Fibroblast of skin of left biceps (primary cell): ENCODE data around the gene SLC16A4.

Experiments
- DNase-seq, 2 experiments: peaks; one replicate each; pipeline ENCODE4 v3.0.0-alpha.2; 2013; ENCODE audit warnings: low read depth in 2 of 2

SLC16A4 gene

GRCh38 chr1:110356379-110356778 lies 34.4 kb downstream of the SLC16A4 start:
- DNase-seq, result no peak

- no peak for DNase-seq
Observed at GRCh38 chr1:110355321-110355720, 35.5 kb downstream of the SLC16A4 start.

DNA sequence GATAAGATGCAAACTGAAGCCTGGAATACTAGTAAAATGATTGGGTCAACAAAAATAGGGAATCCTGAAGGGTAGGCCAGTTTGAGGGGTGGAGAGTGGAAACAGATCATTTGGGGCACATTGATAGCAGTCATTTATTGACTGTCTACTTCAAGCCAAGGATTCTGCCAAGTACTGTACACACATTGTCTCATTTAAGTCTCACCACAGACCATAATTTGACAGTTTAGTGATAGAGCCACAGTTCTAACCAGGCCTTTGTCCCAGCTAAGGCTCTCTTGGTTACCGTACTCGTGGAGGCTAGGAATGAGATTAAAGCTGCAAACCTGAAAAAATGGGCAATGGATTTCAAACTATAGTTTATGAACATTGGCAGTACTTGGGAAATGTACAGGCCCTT lies 40.5 kb downstream of the SLC16A4 start:
- DNase-seq, result no peak

- no peak for DNase-seq
Observed at GRCh38 chr1:110348771-110349170, 42.1 kb downstream of the SLC16A4 start.

DNA sequence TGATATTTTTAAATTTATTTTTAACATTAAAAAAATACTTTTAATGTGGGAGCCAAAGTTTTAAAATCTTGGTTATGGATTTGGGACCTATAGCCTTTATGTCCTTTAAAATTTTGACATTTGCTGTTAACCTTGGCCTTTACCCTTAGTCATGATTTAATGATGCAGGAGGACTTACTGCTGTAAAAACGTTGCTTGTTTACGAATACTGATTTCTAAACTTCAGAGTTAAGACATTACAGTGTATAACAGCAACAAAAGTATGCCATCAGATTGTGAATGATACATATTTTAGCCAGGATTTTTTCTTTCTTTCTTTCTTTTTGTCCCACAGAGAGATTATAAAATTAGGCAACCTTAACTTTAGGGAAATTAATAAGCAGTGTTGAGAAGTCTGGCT lies 42.8 kb downstream of the SLC16A4 start:
- no peak for DNase-seq

DNA sequence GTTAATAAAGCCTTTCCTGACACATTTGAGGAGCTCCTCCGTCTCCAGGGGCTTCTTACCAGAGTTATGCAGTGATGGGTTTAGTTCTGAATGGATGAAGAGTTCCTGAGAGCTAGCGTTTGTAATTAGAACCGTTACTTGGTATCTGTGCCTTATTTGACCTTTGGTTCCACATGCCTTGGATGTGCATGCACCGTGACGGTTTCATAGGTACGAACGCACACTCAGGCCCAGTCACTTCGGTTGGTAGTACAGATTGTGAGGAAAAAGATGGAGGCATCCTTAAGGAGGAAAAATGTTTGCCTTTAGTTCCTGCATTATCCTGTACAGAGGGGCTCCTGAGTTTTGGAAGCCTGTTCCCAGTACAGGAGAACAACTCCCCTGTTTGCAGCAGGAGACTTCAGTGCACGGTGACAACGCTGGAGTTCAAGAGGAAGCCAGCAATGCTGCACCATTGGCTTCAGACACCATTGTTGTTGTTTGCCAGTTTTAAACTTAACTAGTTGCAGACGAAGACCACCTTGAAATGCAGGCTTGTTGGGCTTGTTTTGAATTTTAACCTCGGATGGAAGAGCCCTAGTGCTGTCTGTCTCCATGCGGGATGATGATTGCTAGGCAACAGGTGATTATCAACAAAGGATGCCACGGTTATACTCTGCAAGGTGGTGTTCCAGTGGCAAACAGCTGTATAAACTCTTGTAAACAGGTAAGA lies 43.5 kb downstream of the SLC16A4 start:
- DNase-seq, result no peak

GRCh38 chr1:110346690-110347089 lies 44.1 kb downstream of the SLC16A4 start:
- no peak for DNase-seq

GRCh38 chr1:110345480-110345879 lies 45.3 kb downstream of the SLC16A4 start:
- DNase-seq, result no peak

DNA sequence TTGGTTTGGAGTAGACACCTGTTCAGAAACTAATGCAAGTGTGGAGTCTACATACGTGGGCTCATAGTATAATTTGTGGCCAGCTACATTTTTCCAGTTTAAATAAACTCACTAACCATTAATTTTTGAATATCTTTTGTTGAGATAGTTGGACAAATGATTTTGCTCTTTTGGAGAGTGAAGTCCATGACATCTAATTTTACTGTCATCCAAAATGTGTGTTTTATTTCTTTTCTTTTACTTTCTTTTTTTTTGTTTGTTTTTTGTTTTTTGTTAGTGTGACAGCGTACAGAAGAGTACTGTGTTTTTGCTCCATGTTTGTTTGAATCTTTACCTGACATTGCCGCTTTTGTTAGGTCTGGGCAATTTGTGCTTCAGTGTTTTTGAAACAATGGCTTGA lies 46.7 kb downstream of the SLC16A4 start:
- DNase-seq, result no peak

GRCh38 chr1:110343249-110343648 lies 47.6 kb downstream of the SLC16A4 start:
- no peak for DNase-seq

- DNase-seq, result no peak
Observed at GRCh38 chr1:110341872-110342331, 48.9 kb downstream of the SLC16A4 start.

GRCh38 chr1:110341146-110341871 lies 49.5 kb downstream of the SLC16A4 start:
- DNase-seq, result no peak

DNA sequence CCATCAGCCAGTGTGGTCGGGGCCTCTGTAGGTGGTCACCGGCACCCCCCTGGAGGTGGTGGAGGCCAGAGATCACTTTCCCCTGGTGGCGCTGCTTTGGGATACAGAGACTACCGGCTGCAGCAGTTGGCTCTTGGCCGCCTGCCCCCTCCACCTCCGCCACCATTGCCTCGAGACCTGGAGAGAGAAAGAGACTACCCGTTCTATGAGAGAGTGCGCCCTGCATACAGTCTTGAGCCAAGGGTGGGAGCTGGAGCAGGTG lies 50.7 kb downstream of the SLC16A4 start:
- no peak for DNase-seq

- DNase-seq, result no peak
Observed at GRCh38 chr1:110339407-110340206, 51.2 kb downstream of the SLC16A4 start.

GRCh38 chr1:110338886-110339406 lies 51.9 kb downstream of the SLC16A4 start, which contains the start of gene RBM15:
Gene RBM15, plus strand, starts transcription at chr1:110339377. Its CDS starts 29 bp downstream, at chr1:110339406.
- peak; percentile 100 for DNase-seq

DNA sequence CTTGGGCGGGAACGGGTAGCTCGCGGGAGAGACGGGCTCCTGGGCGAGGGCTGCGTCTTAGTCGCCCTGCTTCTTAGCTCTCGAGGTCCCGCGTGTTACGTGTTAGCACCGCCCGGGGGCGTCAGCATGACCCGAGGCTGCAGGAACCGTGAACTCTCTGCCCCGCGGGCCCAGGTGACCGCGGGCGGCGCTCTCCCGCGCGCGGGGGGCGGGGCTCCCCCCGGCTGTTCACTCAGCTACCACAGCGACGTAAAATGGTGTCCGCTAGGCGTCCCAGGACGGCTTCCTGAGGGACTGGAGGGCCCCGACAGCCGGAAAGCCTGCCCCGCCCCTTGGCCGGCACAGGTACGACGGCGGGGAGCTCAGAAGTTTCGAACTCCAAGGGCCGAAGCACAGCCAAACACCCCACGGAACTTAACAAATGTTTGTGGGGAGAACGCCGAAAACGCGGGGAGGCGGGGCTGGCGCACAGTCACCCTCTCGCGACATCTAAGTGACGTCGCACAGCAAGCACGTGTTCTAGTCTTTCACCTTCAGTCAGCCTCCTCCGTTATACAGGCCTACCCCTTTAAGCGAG lies 52.4 kb downstream of the SLC16A4 start:
- no peak for DNase-seq

- DNase-seq, result no peak
Observed at GRCh38 chr1:110337704-110338308, 53.0 kb downstream of the SLC16A4 start.

DNA sequence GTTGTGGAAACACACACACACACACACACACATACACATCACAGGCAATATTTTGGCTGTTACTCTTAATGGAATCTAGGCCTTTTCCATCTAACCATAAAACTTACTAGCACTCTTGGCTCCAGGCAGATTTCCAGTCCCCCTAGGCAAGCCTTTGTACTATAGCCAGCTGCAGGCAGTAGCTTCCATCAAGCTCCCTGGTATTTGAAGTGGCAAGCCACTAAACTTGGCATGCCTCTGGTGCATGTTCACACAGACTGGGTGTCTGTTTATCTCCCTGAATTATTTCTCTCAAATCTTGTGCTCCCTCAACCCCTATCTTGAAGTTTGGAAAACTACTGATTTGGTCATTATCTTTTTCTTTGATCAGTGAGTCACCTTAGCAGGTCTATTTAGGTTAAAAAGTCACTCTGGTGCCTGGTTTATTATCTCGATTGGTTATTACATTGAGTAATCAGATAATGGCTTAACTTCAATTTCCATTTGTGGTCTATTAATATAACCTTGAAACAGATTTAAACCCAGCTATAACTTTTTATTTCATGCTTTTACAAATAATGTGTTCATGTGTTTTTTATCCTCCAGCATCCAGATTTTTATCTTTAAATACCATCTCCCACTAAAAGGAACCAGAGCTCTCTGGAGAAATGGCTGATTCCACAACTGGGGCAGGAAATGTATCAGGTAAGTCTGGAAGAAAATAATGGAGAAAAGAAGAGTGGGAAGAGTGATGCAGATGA lies 54.4 kb downstream of the SLC16A4 start:
- no peak for DNase-seq

GRCh38 chr1:110335265-110335664 lies 55.6 kb downstream of the SLC16A4 start:
- no peak for DNase-seq

GRCh38 chr1:110328700-110329099 lies 62.1 kb downstream of the SLC16A4 start:
- DNase-seq, result no peak

- no peak for DNase-seq
Observed at GRCh38 chr1:110328274-110328673, 62.6 kb downstream of the SLC16A4 start.
